Measurements from ENCODE around the gene DCANP1.

- TF ChIP-seq CTCF (IDR thresholded peaks at IDR 0.05; ENCODE audit: poor library complexity) (no peak), EZH2 (IDR thresholded peaks at IDR 0.05; ENCODE audit: borderline replicate concordance) (no peak)
Observed at GRCh38 chr5:135436951-135437418, 10.2 kb downstream of the DCANP1 start.
